A549 treated with CpdA at 1 μM for 4 hours (cell line): ENCODE data around the gene MSL3. TPM values are rescaled to one million over a fixed set of nuclear protein-coding genes. Genes with fewer than 3 reads are reported as not detected.

Experiments
- total RNA-seq: library from RNA; stranded (reverse); fragments of 200-300 nt; extraction: Qiagen RNA extraction; gene quantifications from 5 replicates; pipeline ENCODE4 v1.2.3, GENCODE V29; 2022; ENCODE audit warnings: low read depth

The MSL3 gene
- total RNA-seq = 20.9 to 25.5 TPM (median 22.3 TPM) in 5 replicates

GRCh38 chrX:11757719-11758399 lies at the start of gene MSL3:
Gene MSL3 (plus strand): TSS chrX:11758237. CDS start chrX:11758264, 27 bp downstream.

Other genes with a start within 250 kb of the MSL3 start
- gene ARHGAP6, start 92.3 kb upstream of the MSL3 start, total RNA-seq = 0.02 to 0.03 TPM in 2 of 5 replicates, not detected in the others